ENCODE data around the gene GNAO1. TPM values are rescaled to one million over a fixed set of nuclear protein-coding genes. Genes with fewer than 3 reads are reported as not detected.
A peak's percentile ranks its signal among the peaks of the same experiment; 100 is the strongest.

The GNAO1 gene
- polyA plus RNA-seq, 3 donors, result not detected

GRCh38 chr16:56311208-56312027 is 120.1 kb downstream of the GNAO1 start:
- DNase-seq, result no peak
- no peak for TF ChIP-seq CTCF (IDR thresholded peaks at IDR 0.05)
- Histone ChIP-seq H3K4me1 (ENCODE audit: control insufficient read depth in 1 of 2, insufficient read depth in 2 of 2, low read length in 2 of 2) (no peaks in the 10 kb centered on the region), H3K9me3 (replicated peaks in 1 of 2; ENCODE audit: control insufficient read depth in 1 of 2, insufficient read depth in 1 of 2, low read length in 2 of 2) (no peaks in the 10 kb centered on the region), H4K20me1 (ENCODE audit: insufficient read depth, low read length) (no peaks in the 10 kb centered on the region), H3K27ac (ENCODE audit: low read depth in 1 of 2, low read length in 2 of 2) (no peak overlapping the region), H3K79me2 (ENCODE audit: insufficient read depth, low read length) (no peaks in the 10 kb centered on the region), H3K36me3 (replicated peaks in 1 of 2; ENCODE audit: control insufficient read depth in 1 of 2, insufficient read depth in 2 of 2, low read length in 2 of 2) (no peaks in the 10 kb centered on the region), H3K4me3 (replicated peaks in 1 of 3; ENCODE audit: low read depth in 2 of 3, low read length in 3 of 3) (no peak overlapping the region), H2AFZ (ENCODE audit: insufficient read depth, low read depth, low read length, poor library complexity, severe bottlenecking) (no peak overlapping the region), H3K27me3 (ENCODE audit: control insufficient read depth in 2 of 2, insufficient read depth in 2 of 2, low read length in 2 of 2) (no peaks in the 10 kb centered on the region), H3K9ac (ENCODE audit: insufficient read depth, low read length, poor library complexity, severe bottlenecking) (no peak overlapping the region), H3K4me2 (replicated peaks; ENCODE audit: extremely low read depth, low read length, poor library complexity, severe bottlenecking) (no peak overlapping the region)
- Mint-ChIP-seq H3K4me1 (peaks cover 7% of the 10 kb centered on the region), H3K27me3 (ENCODE audit: low read depth in 3 of 3) (peaks cover 2 to 10% (median 8%) of the 10 kb centered on the region in 3 donors), H3K27ac (no peak overlapping the region), H3K4me3 (no peak overlapping the region), H3K36me3 (no peaks in the 10 kb centered on the region), H3K9me3 (peaks cover 0 to 2% (median 0%) of the 10 kb centered on the region in 7 donors)
- WGBS (ENCODE audit: insufficient coverage), result 60% methylated on average over 2 of the region's 13 CpGs
- intact Hi-C loops (cut with micrococcal nuclease), result no loop called here

GRCh38 chr16:56312028-56312300 is 120.7 kb downstream of the GNAO1 start:
- Histone ChIP-seq H3K4me3 (replicated peaks in 1 of 3; ENCODE audit: low read depth in 2 of 3, low read length in 3 of 3) (no peak overlapping the region), H3K27ac (ENCODE audit: low read depth in 1 of 2, low read length in 2 of 2) (no peak overlapping the region), H2AFZ (ENCODE audit: insufficient read depth, low read depth, low read length, poor library complexity, severe bottlenecking) (peak overlapping the region; percentile 46), H4K20me1 (ENCODE audit: insufficient read depth, low read length) (no peaks in the 10 kb centered on the region), H3K4me2 (replicated peaks; ENCODE audit: extremely low read depth, low read length, poor library complexity, severe bottlenecking) (no peak overlapping the region), H3K36me3 (replicated peaks in 1 of 2; ENCODE audit: control insufficient read depth in 1 of 2, insufficient read depth in 2 of 2, low read length in 2 of 2) (no peaks in the 10 kb centered on the region), H3K4me1 (ENCODE audit: control insufficient read depth in 1 of 2, insufficient read depth in 2 of 2, low read length in 2 of 2) (no peaks in the 10 kb centered on the region), H3K27me3 (ENCODE audit: control insufficient read depth in 2 of 2, insufficient read depth in 2 of 2, low read length in 2 of 2) (no peaks in the 10 kb centered on the region), H3K9me3 (replicated peaks in 1 of 2; ENCODE audit: control insufficient read depth in 1 of 2, insufficient read depth in 1 of 2, low read length in 2 of 2) (no peaks in the 10 kb centered on the region), H3K79me2 (ENCODE audit: insufficient read depth, low read length) (no peaks in the 10 kb centered on the region), H3K9ac (ENCODE audit: insufficient read depth, low read length, poor library complexity, severe bottlenecking) (no peak overlapping the region)
- Mint-ChIP-seq H3K4me3 (no peak overlapping the region), H3K36me3 (no peaks in the 10 kb centered on the region), H3K27ac (no peak overlapping the region), H3K27me3 (ENCODE audit: low read depth in 3 of 3) (peaks cover 4 to 12% (median 6%) of the 10 kb centered on the region in 3 donors), H3K4me1 (peaks cover 7% of the 10 kb centered on the region), H3K9me3 (peaks cover 0 to 2% (median 0%) of the 10 kb centered on the region in 7 donors)
- intact Hi-C loops (cut with micrococcal nuclease), result no loop called here
- DNase-seq, result no peak
- no peak for TF ChIP-seq CTCF (IDR thresholded peaks at IDR 0.05)
- 35% methylated on average over 5 of the region's 11 CpGs for WGBS (ENCODE audit: insufficient coverage)

All from CD14-positive monocyte (primary cell).